Measurements from ENCODE around the gene ZNF79. TPM values are rescaled to one million over a fixed set of nuclear protein-coding genes. Genes with fewer than 3 reads are reported as not detected.
A peak's percentile ranks its signal among the peaks of the same experiment; 100 is the strongest.

Gene ZNF79
- total and polyA plus RNA-seq, 7 experiments from 2014 or later: 4.8 to 17.8 (median 10.8) TPM

DNA sequence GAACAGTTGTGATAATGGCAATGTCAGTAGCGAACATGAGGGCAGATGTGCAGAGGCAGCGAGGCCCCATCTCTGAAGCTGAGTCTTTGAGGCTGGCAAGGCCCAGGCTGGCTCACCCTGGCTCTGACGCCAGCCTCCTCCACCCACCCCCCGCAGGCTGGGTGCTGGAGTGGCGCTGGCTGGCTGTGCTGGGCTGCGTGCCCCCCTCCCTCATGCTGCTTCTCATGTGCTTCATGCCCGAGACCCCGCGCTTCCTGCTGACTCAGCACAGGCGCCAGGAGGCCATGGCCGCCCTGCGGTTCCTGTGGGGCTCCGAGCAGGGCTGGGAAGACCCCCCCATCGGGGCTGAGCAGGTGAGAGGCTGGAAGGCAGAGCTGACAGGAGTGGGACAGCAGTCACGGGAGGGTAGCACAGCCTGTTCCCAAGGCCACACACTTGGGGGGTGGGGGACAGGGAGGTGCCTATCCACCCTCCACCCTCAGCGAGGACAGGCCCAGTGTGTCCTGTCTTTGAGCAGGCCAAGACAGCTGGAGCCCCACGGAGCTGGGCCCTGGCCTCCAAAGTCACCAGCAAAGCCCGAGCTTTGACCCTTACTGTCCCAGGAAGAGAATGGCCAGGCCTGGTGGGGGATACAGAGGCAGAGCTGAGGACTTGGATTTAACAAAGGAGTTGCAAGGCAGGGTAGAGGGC lies 21.6 kb upstream of the ZNF79 start:
- intact Hi-C loops (cut with micrococcal nuclease): no loop called here
- no peaks in the 10 kb centered on the region for H3K36me3 Mint-ChIP-seq
- Histone ChIP-seq H3K27me3 (ENCODE audit: control insufficient read depth in 2 of 2, insufficient read depth in 2 of 2, low read length in 2 of 2) (peaks cover 0 to 47% of the 10 kb centered on the region in 2 donors), H3K4me1 (ENCODE audit: control insufficient read depth in 2 of 2, insufficient read depth in 2 of 2, low read length in 2 of 2) (peaks cover 8 to 10% of the 10 kb centered on the region in 2 donors), H3K36me3 (ENCODE audit: control insufficient read depth in 2 of 3, insufficient read depth in 3 of 3, low read length in 3 of 3) (no peaks in the 10 kb centered on the region), H3K4me3 (ENCODE audit: low read length) (no peak overlapping the region), H3K27ac (ENCODE audit: low read depth, low read length) (no peak overlapping the region), H3K9me3 (ENCODE audit: control insufficient read depth in 2 of 3, low read length in 3 of 3) (no peaks in the 10 kb centered on the region)
- peaks cover 37 to 60% (median 42%) of the 10 kb centered on the region in 5 donors for H3K27me3 Mint-ChIP-seq
- ChIA-PET POLR2A (interaction anchor here (1.1 to 1.9 kb wide), 2 partner anchors 14 to 22 kb away, joined by 3 to 7 read pairs; partner anchors contain the start of gene ZNF79), CTCF (interaction anchor here (0.6 kb wide), 1 partner anchor 22 kb away, joined by 3 read pairs; no protein-coding TSS in a partner anchor)
- ATAC-seq (no peak), DNase-seq (no peak)
- no peak overlapping the region for H3K4me3 Mint-ChIP-seq
- no peaks in the 10 kb centered on the region for H3K9me3 Mint-ChIP-seq
- peaks cover 5 to 9% (median 8%) of the 10 kb centered on the region in 7 donors for H3K4me1 Mint-ChIP-seq
- H3K27ac Mint-ChIP-seq: no peak overlapping the region

DNA sequence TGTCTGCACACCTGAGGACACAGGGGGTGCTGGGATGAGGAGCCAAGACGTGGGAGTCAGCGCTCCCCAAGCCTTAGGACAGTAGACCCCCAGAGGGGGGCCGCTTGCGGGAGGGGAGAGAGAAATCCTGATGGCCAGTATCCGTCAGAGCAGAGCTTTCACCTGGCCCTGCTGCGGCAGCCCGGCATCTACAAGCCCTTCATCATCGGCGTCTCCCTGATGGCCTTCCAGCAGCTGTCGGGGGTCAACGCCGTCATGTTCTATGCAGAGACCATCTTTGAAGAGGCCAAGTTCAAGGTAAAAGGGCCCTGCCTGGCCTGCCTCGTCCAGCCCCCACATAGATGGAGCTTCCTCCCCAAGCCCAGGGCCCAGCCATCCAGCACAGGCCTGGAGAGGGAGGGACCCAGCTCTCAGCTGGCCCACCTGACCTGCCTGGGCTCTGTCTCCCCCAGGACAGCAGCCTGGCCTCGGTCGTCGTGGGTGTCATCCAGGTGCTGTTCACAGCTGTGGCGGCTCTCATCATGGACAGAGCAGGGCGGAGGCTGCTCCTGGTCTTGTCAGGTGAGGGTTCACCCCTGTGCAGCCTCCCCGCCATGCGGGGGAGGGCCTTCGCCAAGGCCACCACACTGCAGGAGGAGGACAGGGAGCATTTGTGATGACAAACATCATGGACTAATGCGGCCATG lies 20.5 kb upstream of the ZNF79 start:
- H3K36me3 ChIP-seq (ENCODE audit: control insufficient read depth in 2 of 3, insufficient read depth in 3 of 3, low read length in 3 of 3): no peaks in the 10 kb centered on the region
- peaks cover 0 to 38% of the 10 kb centered on the region in 2 donors for H3K27me3 ChIP-seq (ENCODE audit: control insufficient read depth in 2 of 2, insufficient read depth in 2 of 2, low read length in 2 of 2)
- Mint-ChIP-seq H3K36me3 (no peaks in the 10 kb centered on the region), H3K4me1 (peaks cover 0 to 4% (median 0%) of the 10 kb centered on the region in 7 donors), H3K9me3 (no peaks in the 10 kb centered on the region), H3K27me3 (peaks cover 32 to 54% (median 36%) of the 10 kb centered on the region in 5 donors), H3K4me3 (no peak overlapping the region), H3K27ac (peak overlapping the region in 1 of 9 donors; percentile 72)
- peaks cover 0 to 1% of the 10 kb centered on the region in 2 donors for H3K4me1 ChIP-seq (ENCODE audit: control insufficient read depth in 2 of 2, insufficient read depth in 2 of 2, low read length in 2 of 2)
- intact Hi-C loops (cut with micrococcal nuclease): no loop called here
- ChIA-PET POLR2A (interaction anchor here (0.6 to 1.9 kb wide), 2 partner anchors 15 to 67 kb away, joined by 4 to 7 read pairs; no protein-coding TSS in a partner anchor), CTCF (no interaction called here)
- H3K9me3 ChIP-seq (ENCODE audit: control insufficient read depth in 2 of 3, low read length in 3 of 3): no peaks in the 10 kb centered on the region
- no peak overlapping the region for H3K27ac ChIP-seq (ENCODE audit: low read depth, low read length)
- H3K4me3 ChIP-seq (ENCODE audit: low read length): no peak overlapping the region
- no peak for ATAC-seq
- DNase-seq: no peak

DNA sequence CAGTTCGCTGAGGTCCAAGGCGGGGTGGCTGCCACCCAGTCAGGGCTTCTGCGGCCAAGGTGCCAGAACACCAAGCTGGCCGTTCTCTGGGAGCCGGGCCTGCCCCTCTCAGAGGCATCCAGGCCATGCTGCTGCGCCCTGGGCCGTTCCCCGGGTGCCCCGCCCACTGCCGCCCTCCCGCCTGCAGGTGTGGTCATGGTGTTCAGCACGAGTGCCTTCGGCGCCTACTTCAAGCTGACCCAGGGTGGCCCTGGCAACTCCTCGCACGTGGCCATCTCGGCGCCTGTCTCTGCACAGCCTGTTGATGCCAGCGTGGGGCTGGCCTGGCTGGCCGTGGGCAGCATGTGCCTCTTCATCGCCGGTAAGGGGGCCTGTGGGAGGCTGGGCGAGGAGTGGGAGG lies 19.6 kb upstream of the ZNF79 start:
- peaks cover 0 to 34% of the 10 kb centered on the region in 2 donors for H3K27me3 ChIP-seq (ENCODE audit: control insufficient read depth in 2 of 2, insufficient read depth in 2 of 2, low read length in 2 of 2)
- DNase-seq (no peak), ATAC-seq (no peak)
- Mint-ChIP-seq H3K36me3 (no peaks in the 10 kb centered on the region), H3K4me1 (peaks cover 0 to 4% (median 0%) of the 10 kb centered on the region in 7 donors), H3K4me3 (no peak overlapping the region), H3K27ac (no peak overlapping the region), H3K27me3 (peaks cover 26 to 48% (median 29%) of the 10 kb centered on the region in 5 donors), H3K9me3 (no peaks in the 10 kb centered on the region)
- intact Hi-C loops (cut with micrococcal nuclease): no loop called here
- H3K36me3 ChIP-seq (ENCODE audit: control insufficient read depth in 2 of 3, insufficient read depth in 3 of 3, low read length in 3 of 3): no peaks in the 10 kb centered on the region
- no peak overlapping the region for H3K4me3 ChIP-seq (ENCODE audit: low read length)
- H3K27ac ChIP-seq (ENCODE audit: low read depth, low read length): no peak overlapping the region
- CTCF ChIA-PET: no interaction called here
- H3K9me3 ChIP-seq (ENCODE audit: control insufficient read depth in 2 of 3, low read length in 3 of 3): no peaks in the 10 kb centered on the region
- no peaks in the 10 kb centered on the region for H3K4me1 ChIP-seq (ENCODE audit: control insufficient read depth in 2 of 2, insufficient read depth in 2 of 2, low read length in 2 of 2)
- POLR2A ChIA-PET: interaction anchor here (0.6 kb wide), 1 partner anchor 68 kb away, joined by 4 read pairs; no protein-coding TSS in a partner anchor

DNA sequence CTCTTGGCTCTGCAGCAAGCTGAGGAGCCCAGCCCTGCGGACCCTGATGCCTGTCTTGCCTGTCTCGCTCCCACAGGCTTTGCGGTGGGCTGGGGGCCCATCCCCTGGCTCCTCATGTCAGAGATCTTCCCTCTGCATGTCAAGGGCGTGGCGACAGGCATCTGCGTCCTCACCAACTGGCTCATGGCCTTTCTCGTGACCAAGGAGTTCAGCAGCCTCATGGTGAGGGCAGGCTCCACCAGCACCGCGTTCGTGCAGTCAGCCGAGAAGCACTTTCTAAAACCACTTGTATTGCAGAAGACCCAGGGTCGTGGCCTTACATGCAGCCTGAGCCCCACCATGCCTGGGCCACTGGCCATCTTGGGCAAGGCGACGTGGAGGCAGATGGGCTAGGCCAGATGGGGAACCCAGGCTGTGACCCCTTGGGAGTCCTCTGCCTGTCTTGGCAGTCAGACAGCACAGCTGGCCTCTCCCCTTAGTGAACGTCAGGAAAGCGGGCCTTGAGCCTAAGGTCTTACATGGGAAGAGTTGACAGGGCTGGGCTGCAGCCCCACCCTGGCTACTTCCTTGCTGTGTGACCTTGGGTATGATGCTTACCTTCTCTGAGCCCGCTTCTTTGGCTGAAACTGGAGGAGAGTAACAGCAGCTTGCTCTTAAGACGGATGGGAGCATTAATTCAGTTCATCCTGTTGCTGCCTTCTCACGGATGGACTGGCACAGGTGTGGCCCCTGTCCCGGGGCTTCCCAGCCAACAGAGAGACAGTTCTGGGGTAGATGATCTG lies 18.6 kb upstream of the ZNF79 start:
- CTCF ChIA-PET: no interaction called here
- Histone ChIP-seq H3K36me3 (ENCODE audit: control insufficient read depth in 2 of 3, insufficient read depth in 3 of 3, low read length in 3 of 3) (no peaks in the 10 kb centered on the region), H3K9me3 (ENCODE audit: control insufficient read depth in 2 of 3, low read length in 3 of 3) (no peaks in the 10 kb centered on the region), H3K4me1 (ENCODE audit: control insufficient read depth in 2 of 2, insufficient read depth in 2 of 2, low read length in 2 of 2) (no peaks in the 10 kb centered on the region), H3K27me3 (ENCODE audit: control insufficient read depth in 2 of 2, insufficient read depth in 2 of 2, low read length in 2 of 2) (peaks cover 0 to 29% of the 10 kb centered on the region in 2 donors), H3K27ac (ENCODE audit: low read depth, low read length) (no peak overlapping the region), H3K4me3 (ENCODE audit: low read length) (no peak overlapping the region)
- ATAC-seq (no peak), DNase-seq (no peak)
- intact Hi-C loops (cut with micrococcal nuclease): no loop called here
- H3K27ac Mint-ChIP-seq: peak overlapping the region in 1 of 9 donors; percentile 10
- H3K36me3 Mint-ChIP-seq: no peaks in the 10 kb centered on the region
- no peaks in the 10 kb centered on the region for H3K9me3 Mint-ChIP-seq
- H3K4me1 Mint-ChIP-seq: peaks cover 0 to 4% (median 0%) of the 10 kb centered on the region in 7 donors
- peaks cover 19 to 47% (median 29%) of the 10 kb centered on the region in 5 donors for H3K27me3 Mint-ChIP-seq
- POLR2A ChIA-PET: no interaction called here
- H3K4me3 Mint-ChIP-seq: no peak overlapping the region

DNA sequence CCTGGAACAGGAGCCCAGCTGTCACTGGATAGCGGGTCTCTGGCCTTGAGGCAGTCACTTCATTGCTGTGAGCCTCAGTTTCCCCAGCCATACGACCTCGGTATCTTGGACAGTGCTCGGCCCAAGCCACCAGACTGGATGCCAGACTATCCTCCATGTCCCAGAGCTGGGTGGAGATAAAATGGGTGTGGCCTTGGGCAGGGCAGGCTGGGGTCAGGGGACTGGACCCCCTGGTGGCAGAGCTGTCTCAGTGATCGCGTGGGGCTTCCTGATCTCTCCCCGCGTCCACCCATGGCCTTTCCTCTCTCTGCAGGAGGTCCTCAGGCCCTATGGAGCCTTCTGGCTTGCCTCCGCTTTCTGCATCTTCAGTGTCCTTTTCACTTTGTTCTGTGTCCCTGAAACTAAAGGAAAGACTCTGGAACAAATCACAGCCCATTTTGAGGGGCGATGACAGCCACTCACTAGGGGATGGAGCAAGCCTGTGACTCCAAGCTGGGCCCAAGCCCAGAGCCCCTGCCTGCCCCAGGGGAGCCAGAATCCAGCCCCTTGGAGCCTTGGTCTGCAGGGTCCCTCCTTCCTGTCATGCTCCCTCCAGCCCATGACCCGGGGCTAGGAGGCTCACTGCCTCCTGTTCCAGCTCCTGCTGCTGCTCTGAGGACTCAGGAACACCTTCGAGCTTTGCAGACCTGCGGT lies 17.2 kb upstream of the ZNF79 start:
- H3K9me3 ChIP-seq (ENCODE audit: control insufficient read depth in 2 of 3, low read length in 3 of 3): no peaks in the 10 kb centered on the region
- H3K4me3 ChIP-seq (ENCODE audit: low read length): no peak overlapping the region
- no peak for DNase-seq
- H3K27ac ChIP-seq (ENCODE audit: low read depth, low read length): no peak overlapping the region
- no peaks in the 10 kb centered on the region for H3K4me1 ChIP-seq (ENCODE audit: control insufficient read depth in 2 of 2, insufficient read depth in 2 of 2, low read length in 2 of 2)
- no peaks in the 10 kb centered on the region for H3K9me3 Mint-ChIP-seq
- no peak for ATAC-seq
- intact Hi-C loops (cut with micrococcal nuclease): no loop called here
- no peaks in the 10 kb centered on the region for H3K36me3 Mint-ChIP-seq
- peaks cover 0 to 25% of the 10 kb centered on the region in 2 donors for H3K27me3 ChIP-seq (ENCODE audit: control insufficient read depth in 2 of 2, insufficient read depth in 2 of 2, low read length in 2 of 2)
- POLR2A ChIA-PET: no interaction called here
- CTCF ChIA-PET: no interaction called here
- peaks cover 18 to 47% (median 31%) of the 10 kb centered on the region in 5 donors for H3K27me3 Mint-ChIP-seq
- peaks cover 0 to 6% (median 0%) of the 10 kb centered on the region in 7 donors for H3K4me1 Mint-ChIP-seq
- no peak overlapping the region for H3K4me3 Mint-ChIP-seq
- H3K36me3 ChIP-seq (ENCODE audit: control insufficient read depth in 2 of 3, insufficient read depth in 3 of 3, low read length in 3 of 3): no peaks in the 10 kb centered on the region
- no peak overlapping the region for H3K27ac Mint-ChIP-seq

DNA sequence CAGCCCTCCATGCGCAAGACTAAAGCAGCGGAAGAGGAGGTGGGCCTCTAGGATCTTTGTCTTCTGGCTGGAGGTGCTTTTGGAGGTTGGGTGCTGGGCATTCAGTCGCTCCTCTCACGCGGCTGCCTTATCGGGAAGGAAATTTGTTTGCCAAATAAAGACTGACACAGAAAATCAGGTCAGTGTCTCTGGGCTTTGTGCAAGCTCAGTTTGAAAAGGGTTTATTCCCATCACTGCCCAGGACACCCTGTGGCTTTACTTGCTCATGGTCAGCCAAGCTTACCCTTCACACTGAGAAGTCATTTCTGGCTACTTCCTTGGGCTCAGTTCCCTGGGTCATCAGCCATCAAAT lies 16.7 kb upstream of the ZNF79 start:
- Mint-ChIP-seq H3K36me3 (no peaks in the 10 kb centered on the region), H3K4me1 (peaks cover 0 to 6% (median 0%) of the 10 kb centered on the region in 7 donors), H3K27me3 (peaks cover 17 to 49% (median 31%) of the 10 kb centered on the region in 5 donors), H3K27ac (no peak overlapping the region), H3K4me3 (no peak overlapping the region), H3K9me3 (no peaks in the 10 kb centered on the region)
- Histone ChIP-seq H3K4me1 (ENCODE audit: control insufficient read depth in 2 of 2, insufficient read depth in 2 of 2, low read length in 2 of 2) (no peaks in the 10 kb centered on the region), H3K36me3 (ENCODE audit: control insufficient read depth in 2 of 3, insufficient read depth in 3 of 3, low read length in 3 of 3) (no peaks in the 10 kb centered on the region), H3K27me3 (ENCODE audit: control insufficient read depth in 2 of 2, insufficient read depth in 2 of 2, low read length in 2 of 2) (peaks cover 0 to 25% of the 10 kb centered on the region in 2 donors), H3K27ac (ENCODE audit: low read depth, low read length) (no peak overlapping the region), H3K4me3 (ENCODE audit: low read length) (no peak overlapping the region), H3K9me3 (ENCODE audit: control insufficient read depth in 2 of 3, low read length in 3 of 3) (no peaks in the 10 kb centered on the region)
- ATAC-seq: no peak
- POLR2A ChIA-PET: interaction anchor here (0.5 kb wide), 1 partner anchor 40 kb away, joined by 3 read pairs; no protein-coding TSS in a partner anchor
- CTCF ChIA-PET: no interaction called here
- no peak for DNase-seq
- intact Hi-C loops (cut with micrococcal nuclease): no loop called here
